GM18858 (cell line): Measurements from ENCODE around the gene PBX1.

ENCODE experiments used
- ATAC-seq: cut with Tn5 transposase; IDR thresholded peaks from one replicate; pipeline ENCODE4 v1.9.1; 2021; ENCODE audit not compliant: unreplicated experiment

The PBX1 gene

DNA sequence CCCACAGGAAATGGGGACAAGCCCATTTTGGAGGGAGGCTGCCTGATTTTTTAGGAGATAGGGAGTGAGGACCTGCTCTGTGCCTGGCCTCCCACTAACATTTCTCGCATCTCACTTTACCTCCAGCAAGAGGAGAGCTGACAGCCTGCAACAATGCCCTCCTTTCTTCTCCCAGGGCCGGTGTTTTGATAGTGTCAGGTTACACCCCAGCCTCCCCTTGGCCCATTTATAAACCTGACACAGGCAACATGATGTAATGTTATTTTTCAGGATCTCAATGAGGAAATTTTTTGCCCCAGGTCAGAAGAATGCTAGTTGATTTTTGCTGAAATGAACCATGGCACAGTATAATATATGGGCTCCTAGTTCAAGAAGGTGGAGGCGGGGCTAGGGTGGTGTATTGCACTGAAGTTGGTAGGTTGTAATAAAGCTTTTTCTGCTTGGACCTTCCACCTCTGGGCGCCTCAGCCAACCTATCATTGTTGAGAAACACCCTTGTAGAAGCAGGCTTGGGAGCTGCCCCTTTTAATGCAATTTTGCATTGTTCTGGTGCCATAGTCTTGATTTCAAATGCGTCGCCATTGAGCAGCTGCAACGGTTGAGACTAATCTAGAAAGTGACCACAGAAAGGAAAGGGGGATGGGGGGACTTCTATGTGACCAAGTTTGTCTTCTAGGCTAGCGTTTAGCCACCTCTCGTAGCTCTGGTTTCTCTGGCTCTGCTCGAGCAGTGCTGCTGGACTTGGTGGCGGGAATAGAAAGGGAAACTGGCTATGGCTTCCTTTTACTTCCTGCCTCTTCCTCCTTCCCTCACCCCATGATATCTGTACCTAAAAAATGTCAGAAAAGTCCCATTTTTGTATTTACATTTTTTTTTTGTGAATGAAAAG, 53.0 kb downstream of the PBX1 start:
- no peak for ATAC-seq

GRCh38 chr1:164613176-164613575, 54.2 kb downstream of the PBX1 start:
- no peak for ATAC-seq

DNA sequence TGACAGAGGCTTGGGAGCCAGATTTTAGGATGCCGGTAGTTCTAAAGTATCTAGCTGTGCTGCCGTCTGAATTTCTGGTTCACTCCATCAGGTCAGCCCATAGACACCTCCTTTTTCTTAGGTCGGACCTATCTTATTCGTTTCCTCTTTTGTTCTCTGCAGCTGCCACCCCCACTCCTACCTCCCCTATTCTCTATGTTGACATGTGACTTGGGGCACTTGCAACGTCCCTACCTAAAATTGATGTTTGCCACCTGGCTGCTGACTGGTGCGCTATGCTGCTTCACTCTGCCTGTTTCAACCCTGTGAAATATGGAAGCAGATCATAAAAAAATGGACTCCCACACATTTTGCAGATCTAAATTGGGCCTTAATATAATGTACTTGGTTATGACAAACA, 55.3 kb downstream of the PBX1 start:
- ATAC-seq = no peak

- no peak for ATAC-seq
Measured at GRCh38 chr1:164617377-164618201, 58.6 kb downstream of the PBX1 start.

- ATAC-seq = no peak
Measured at GRCh38 chr1:164618202-164618564, 59.2 kb downstream of the PBX1 start.

- no peak for ATAC-seq
Measured at GRCh38 chr1:164619006-164619784, 60.2 kb downstream of the PBX1 start.

DNA sequence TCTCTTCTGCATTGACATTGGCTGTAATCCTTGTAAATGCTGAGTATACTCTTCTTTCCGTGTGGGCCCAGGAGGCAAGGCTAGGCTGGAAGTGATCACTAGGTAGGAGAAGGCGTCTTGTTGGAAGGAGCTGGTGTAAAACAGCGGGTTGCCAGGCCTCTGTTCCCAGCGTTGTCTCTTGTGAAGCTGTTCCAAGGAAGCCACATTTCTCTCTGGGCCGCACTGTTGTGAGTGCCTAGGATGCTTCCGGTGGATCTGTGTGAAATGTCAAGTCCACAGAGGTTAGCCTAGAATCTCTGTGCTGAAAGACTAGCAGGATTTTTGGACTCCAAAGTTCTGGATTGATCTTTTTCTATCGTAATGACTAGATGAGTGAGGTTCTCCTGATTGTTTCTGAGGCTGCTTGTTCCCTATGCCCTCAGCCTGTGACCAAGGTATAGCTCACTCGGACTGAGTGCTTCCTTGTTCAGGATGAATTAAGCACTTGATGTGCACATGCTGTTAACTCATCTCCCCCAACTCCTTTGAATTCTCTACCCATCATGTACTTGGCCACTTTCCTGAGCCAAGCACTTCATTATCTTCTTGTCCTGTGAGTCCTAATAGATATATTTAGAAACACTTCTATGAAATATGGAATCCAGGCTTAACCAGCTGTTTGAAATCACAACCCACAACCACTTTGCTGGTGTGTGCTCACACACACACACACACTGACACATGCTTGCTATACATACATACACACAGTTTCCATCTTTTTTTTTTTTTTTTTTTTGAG, 63.3 kb downstream of the PBX1 start:
- no peak for ATAC-seq

DNA sequence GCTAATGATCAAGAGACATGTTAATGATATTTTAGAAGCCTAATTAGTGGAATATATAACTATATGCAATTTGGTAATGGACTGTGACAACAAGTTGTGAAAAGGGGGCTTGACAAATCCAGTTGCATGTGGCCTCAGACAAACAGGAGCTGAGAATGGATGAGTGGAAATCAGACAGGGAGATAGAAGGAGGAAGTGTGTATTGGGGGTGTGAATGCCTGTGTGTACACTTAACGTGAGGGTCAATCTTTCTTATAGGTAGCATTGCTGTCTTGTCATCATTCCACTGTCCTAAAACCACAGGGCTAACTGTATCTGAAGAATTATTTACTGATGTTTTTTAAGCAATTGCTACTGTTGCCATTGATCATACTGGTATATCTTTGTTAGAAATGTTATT, 64.8 kb downstream of the PBX1 start:
- no peak for ATAC-seq

DNA sequence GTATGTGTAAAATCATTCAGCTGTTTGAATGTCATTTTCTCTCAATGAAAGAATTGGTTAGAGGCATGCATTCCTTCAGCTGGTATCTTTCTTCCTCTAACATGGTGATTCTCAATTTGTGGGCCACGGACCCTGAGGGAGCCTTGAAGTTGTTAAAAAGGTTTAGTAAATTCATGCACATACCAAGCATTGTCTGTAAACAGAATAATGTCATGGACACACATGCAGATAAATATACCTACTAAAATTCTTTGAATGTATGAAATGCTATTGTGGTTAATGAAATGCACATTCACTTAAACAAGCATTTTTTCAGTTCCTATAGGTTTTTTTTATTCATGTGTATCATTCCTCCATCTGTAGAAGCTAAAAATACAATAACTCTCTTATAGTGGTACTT, 65.4 kb downstream of the PBX1 start:
- no peak for ATAC-seq

- ATAC-seq = no peak
Measured at GRCh38 chr1:164625004-164625617, 66.1 kb downstream of the PBX1 start.

DNA sequence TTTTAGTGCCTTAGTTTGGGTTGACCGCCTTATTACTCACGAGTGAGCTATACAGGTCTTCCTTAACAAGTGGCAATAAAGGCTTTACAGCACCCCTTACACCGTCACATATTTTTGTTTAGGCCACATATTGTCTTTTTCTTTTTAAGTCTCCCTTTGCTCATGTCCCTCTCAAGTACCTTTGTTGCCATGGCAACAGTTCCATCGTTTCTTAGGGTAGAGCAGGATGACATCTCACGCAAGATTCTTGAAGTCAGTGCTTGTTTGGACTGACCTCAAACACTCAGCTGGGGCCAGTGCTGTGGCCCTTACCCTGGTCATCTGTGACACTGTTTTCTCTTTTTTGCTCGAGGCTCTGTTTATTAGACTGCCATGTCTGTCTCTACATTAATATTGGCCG, 69.8 kb downstream of the PBX1 start:
- ATAC-seq = no peak

- ATAC-seq = no peak
Measured at GRCh38 chr1:164629971-164630370, 71.0 kb downstream of the PBX1 start.

DNA sequence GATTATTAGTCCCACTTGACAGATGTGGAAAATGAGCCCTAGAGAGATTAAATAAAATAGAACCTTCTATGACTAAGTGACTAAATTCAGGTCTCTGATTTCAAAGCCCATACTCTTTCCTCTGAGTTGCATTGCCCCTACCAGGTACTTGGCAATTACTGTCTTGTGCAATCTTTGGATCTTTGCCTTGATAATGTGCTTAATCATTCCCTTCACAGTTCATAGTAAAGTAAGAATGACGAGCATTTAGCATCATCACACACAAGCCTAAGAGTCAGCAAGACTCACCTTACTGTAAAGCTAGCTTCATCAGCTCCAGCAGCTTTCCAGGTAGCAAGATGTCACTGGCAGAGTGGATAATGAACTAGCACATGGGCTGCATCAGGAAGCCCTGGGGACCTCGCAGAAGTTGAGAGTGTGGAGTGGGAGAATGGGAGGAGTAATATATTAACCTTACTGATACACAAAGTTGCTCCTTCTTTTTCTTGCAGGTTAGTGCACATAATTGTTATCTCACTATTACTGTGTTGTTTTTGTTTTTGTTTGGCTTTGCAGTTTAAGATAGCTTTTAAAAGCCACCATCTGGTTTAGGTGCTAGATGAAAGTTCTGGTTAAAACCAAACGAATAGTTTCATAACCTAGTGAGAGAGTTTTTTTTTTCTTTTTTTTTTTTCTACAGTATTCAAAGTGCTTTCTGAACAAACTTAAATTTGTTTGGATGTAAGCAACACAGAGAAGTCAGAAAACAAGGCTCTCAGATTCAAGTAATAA, 71.8 kb downstream of the PBX1 start:
- no peak for ATAC-seq

- ATAC-seq = no peak
Measured at GRCh38 chr1:164631751-164632150, 72.8 kb downstream of the PBX1 start.

DNA sequence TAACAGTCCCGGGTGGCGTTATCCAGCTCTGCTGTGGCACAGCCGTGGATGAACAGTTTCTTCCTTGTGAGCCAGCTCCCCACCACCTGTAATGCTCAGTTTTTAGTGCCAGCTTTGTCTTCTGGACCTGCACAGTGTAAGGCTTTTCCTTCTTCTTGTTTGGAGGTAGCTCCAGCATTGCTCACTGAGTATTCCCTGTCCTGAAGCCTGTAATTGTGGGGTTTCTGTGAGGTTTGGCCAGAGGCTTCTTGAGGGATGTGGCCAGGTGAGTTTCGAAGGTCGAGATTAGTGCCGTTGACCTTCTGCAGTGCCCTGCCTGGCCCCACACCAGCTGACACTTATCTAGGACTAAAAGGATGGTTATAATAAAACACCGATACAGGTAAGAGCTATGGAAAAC, 75.0 kb downstream of the PBX1 start:
- no peak for ATAC-seq

GRCh38 chr1:164635059-164635802, 76.2 kb downstream of the PBX1 start:
- ATAC-seq = no peak

- ATAC-seq = no peak
Measured at GRCh38 chr1:164635803-164636731, 77.1 kb downstream of the PBX1 start.

GRCh38 chr1:164636757-164637156, 77.8 kb downstream of the PBX1 start:
- no peak for ATAC-seq
